ENCODE data around the gene UBE2G2.

The UBE2G2 gene

GRCh38 chr21:44763451-44764318 lies 37.9 kb downstream of the UBE2G2 start:
- DNase-seq (ENCODE audit: low read depth) = no peak

- DNase-seq (ENCODE audit: low read depth) = no peak
These were observed 38.6 kb downstream of the UBE2G2 start for GRCh38 chr21:44763050-44763378.

GRCh38 chr21:44762221-44763049 lies 39.2 kb downstream of the UBE2G2 start:
- no peak for DNase-seq (ENCODE audit: low read depth)

GRCh38 chr21:44761747-44762208 lies 39.8 kb downstream of the UBE2G2 start:
- no peak for DNase-seq (ENCODE audit: low read depth)

GRCh38 chr21:44761011-44761729 lies 40.5 kb downstream of the UBE2G2 start:
- DNase-seq (ENCODE audit: low read depth) = no peak

DNA sequence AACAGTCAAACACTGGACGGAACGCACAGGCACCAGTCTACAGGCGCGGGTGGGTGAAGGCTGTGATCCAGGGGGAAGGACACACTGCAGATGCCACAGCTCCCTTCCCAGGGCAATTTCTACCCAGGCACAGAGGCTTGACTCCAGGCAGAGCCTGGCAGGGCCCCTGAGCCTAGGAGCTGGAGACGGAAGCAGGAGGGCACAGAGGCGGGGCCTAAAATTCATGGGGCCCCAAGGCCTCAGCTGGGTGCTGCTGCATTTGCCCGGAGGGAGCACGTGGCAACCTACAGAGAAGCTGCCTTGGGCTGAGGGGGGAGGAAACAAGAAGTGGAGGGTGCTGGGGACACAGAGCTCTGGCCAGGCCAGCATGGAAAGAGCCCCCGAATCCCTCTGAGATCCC lies 41.2 kb downstream of the UBE2G2 start:
- DNase-seq (ENCODE audit: low read depth) = no peak

DNA sequence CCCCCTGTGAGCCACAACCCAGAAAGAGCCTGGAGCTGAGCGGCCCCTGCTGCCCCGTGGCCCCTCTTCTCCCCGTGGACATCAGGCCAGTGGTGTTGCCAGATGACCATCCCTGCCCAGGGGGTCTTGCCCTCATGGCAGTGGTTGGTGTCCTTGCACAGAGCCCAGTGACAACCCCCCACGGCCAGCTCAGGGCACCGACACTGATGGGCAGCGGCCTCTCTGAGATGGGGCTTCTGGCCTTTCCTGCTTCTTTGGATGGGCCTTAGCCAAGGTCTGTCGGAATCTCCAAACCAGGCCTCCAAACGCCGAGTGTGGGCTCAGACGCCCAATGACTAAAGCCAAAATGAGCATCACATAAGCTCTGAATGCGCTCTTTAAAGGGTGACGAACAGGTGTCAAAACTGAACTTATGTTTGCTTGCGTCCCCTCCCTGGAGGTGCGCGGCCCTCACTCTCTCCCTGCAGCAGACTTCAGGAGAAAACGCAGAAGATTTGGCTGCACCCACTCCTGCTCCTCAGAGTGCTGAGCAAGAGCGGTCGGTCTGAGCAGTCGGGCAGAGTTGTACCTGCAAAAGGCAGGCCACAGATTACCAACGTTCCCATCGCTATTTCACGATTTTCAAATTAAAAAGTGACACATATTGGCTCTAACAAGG lies 41.9 kb downstream of the UBE2G2 start:
- no peak for DNase-seq (ENCODE audit: low read depth)

GRCh38 chr21:44758781-44759627 lies 42.6 kb downstream of the UBE2G2 start:
- DNase-seq (ENCODE audit: low read depth) = no peak

GRCh38 chr21:44758141-44758561 lies 43.5 kb downstream of the UBE2G2 start:
- DNase-seq (ENCODE audit: low read depth) = no peak

DNA sequence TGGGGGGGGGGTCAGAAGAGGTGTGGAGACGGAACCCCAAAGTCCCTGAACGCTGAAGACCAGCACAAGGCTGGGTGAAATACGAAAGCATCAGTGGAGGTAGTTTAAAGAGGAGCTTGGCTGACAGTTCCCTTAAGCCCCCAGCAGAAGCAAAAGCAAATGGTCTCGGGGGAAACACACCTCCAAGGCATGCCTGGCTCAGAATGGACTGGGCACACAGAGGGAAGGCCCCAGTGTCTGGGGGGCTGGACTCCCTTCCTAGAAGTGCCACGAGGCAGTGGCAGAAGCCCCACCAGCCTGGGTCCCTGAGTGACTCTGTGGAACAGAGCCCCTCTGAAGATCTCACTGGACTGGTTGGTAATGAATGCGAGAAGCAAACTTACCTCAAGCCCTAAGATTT lies 43.9 kb downstream of the UBE2G2 start:
- no peak for DNase-seq (ENCODE audit: low read depth)

DNA sequence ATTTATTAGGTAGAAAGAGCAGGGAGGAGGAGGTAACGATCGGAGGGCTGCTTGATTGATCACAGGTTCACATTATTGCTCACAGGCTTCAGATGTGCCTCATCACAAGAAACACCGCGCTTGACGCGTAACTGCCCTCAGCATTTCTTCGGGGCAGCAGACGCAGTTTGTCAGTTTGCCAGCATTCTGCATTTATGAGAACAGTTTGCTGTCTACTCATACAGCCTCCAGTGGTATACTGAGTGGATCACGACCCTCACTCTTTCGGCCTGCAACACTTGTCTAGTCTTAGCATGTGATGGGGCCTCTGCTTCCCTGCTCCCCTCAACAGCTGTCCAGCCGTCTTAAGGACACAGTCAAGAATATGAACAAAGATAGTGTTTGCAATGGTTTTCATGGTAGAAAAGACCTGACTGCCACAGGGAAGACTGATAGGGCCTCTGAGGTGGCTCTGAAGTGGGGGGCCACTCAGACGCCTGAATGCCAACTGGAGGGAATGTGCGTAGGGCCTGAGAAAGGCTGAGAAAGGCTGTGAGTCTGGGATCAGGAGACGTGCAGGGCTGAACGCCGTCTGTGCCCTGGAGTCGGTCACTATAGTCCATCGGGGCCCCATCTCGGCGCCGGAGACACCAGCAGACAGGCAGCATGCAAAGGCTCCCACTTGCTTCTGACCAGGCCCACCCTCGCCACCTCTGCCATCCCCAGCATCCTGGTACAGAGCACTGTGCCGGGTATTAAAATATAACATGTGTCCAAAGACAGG lies 45.0 kb downstream of the UBE2G2 start:
- no peak for DNase-seq (ENCODE audit: low read depth)

GRCh38 chr21:44755227-44755626 lies 46.4 kb downstream of the UBE2G2 start:
- DNase-seq (ENCODE audit: low read depth) = no peak

- no peak for DNase-seq (ENCODE audit: low read depth)
These were observed 48.3 kb downstream of the UBE2G2 start for GRCh38 chr21:44753357-44753756.

- no peak for DNase-seq (ENCODE audit: low read depth)
These were observed 48.9 kb downstream of the UBE2G2 start for GRCh38 chr21:44752671-44753235.

GRCh38 chr21:44751799-44752636 lies 49.6 kb downstream of the UBE2G2 start:
- no peak for DNase-seq (ENCODE audit: low read depth)

DNA sequence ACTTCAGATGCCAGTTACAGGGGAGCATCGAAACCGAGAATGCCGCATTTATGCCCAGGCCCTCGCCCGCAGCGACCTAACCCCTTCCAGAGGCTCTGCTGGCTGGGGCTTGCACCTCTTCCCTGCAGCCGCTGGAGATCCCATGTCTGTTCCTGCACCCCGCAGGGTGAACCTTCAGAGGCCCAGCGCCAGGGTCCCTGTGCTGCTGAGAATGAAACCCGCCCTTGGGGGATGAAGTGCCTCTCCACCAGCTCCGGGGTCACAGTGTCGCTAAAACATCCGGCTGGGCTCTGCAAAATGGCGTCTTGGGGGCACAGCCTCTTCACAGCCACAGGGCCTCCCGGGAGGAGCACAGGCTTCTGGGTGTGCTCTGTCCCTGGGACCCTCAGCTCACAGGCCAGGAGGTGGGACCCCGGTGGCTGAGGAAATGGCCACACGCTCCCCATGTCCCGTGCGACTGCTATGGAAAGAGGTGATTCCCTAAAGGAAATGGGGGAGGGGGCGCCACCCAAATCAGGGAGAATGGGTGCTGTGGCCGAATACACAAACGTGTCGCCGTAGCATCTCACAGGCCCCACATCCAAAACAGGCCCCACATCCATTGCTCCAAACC lies 50.3 kb downstream of the UBE2G2 start:
- DNase-seq (ENCODE audit: low read depth) = no peak

DNA sequence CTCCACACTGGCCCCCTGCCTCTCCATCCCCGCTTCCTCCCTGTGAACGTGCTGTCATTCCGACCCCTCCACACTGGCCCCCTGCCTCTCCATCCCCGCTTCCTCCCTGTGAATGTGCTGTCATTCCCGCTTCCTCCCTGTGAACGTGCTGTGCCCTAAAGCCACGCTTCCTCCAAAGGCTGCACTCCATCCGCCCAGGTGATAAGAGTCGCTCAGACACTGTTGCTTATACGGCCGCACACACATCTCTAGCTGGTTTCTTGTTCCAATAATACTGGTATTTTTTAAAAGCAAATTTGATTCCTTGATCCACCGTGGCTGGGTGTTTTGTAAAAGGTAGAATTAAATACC lies 51.0 kb downstream of the UBE2G2 start:
- no peak for DNase-seq (ENCODE audit: low read depth)
